ENCODE data around the gene PTTG1IP. TPM values are rescaled to one million over a fixed set of nuclear protein-coding genes. Genes with fewer than 3 reads are reported as not detected.

Gene PTTG1IP
- total RNA-seq, 1 donor from 2014 or later: 464 TPM

DNA sequence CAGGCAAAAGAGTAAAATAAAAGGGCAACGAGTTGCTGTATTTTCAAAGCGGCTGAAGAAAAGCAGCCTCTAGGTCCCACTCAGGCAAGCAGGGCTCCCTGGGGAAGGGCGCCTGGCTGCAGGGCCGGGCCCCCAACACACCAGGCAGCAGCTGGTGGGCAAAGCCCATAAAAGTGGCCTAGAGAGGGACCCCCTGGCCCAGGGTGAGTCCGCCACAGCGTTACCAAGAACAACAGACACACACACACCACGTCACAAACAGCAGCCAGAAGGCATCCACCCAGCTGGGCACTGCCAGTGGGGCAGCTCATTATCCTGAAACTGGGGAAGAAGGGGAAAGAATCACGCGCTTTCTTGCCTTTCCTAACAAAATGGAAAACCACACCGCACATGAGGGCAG, 60.3 kb downstream of the PTTG1IP start:
- DNase-seq (ENCODE audit: extremely low read depth, low read depth, low spot score): no peak

DNA sequence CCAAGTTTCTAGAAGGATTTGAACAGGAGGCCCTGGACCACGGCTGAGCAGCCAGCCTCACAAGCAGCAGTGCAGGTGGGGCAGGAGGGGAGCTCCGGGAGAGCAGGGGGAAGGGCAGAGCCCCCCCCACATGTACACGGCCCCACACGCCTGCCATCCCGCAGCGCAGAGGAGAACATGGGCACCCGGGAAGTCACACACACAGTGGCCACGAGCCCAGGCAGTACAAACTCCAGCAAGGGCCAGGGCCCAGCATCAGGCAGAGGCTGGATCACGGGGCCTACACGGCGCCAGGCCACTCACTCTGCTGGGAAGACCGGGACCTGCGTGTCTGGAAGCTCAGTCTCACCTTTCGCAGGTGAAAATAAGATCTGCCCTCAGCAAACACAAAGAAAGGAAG, 60.9 kb downstream of the PTTG1IP start:
- DNase-seq (ENCODE audit: extremely low read depth, low read depth, low spot score): no peak

DNA sequence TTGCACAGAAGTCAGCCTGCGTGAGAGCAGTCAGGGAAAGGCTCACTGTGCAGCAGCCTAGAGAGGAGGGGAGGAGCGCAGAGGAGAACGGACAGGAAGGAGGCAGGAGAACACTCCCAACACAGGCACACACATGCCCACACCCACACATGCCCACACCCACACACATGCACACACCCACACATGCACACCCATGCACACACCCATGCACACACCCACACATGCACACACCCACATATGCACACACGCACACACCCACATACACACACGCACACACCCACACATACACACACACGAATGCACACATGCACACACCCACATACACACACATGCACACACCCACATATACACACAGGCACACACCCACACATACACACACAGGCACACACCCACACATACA, 62.7 kb downstream of the PTTG1IP start:
- DNase-seq (ENCODE audit: extremely low read depth, low read depth, low spot score): no peak

DNA sequence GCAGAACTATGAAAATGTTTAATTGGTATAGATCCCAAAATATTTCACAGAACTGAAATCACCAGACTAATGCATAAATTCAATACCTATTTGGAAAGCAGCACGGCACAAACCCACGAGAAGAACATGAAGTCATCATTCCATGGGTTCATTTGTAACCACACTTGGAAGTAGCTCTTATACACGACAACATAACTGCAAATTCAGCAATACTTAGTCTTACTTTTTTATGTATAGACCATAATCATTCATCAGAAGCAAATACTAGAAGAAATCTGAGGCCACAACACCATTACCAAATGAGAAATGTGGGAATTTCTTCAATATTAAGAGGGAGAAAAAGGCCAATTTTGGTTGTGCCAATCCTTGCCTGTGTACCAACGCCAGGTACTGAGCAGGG, 67.6 kb downstream of the PTTG1IP start:
- DNase-seq (ENCODE audit: extremely low read depth, low read depth, low spot score): no peak

DNA sequence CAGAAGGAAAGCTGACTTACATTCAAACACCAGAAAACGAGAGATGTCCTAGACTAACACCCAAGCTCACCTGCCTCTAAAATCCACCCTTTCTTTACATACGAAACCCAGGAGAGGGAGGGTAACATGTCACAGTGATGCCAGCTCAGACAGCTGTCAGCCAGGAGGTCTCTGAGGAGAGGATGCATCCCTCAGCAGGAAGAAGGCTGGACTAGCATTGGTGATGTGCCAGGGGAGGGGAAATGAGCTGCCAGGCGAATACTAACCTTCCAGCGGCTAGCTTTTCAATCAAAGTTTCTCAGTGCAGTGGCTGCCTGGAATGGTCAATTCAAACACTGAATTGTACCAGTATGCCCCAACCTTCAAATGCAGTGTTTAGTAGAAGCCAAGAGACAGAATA, 68.3 kb downstream of the PTTG1IP start:
- DNase-seq (ENCODE audit: extremely low read depth, low read depth, low spot score): no peak

DNA sequence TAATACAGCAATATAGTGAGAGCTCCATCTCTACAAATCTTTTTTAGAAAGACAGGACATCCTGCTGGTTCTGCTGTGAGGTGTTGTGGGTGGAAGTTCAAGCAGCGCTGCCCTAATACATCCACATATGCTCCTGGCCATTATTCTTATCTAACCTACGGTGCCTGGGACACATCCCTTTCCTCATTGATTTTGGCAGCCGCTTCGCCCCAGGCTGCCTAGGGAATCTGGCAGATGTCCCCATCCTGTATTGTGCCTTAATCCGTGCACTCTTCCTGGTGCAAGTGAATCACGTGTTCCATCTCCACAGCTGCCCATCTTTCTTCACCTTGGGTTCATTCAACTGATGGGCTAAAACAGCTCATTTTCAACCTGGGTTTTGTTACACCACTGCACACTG, 68.7 kb downstream of the PTTG1IP start:
- no peak for DNase-seq (ENCODE audit: extremely low read depth, low read depth, low spot score)

DNA sequence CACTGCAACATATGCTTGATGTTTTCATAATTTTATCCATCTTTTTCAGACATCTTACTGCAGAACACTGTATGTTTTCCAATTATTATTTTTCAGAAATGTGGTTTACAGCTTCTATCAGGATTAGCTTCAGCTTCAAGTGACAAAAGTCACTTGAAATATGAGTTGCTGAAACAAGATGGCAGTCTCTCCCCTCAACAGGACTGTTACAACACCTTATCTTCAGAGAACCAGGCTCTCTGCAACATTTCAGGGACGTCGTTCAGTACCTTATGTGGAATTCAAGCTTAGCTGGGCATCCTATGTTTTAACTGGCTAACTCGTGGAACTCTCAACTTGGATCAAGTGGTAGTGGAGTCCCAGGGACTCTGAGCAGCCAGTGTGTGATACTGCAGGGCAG, 69.8 kb downstream of the PTTG1IP start:
- no peak for DNase-seq (ENCODE audit: extremely low read depth, low read depth, low spot score)

DNA sequence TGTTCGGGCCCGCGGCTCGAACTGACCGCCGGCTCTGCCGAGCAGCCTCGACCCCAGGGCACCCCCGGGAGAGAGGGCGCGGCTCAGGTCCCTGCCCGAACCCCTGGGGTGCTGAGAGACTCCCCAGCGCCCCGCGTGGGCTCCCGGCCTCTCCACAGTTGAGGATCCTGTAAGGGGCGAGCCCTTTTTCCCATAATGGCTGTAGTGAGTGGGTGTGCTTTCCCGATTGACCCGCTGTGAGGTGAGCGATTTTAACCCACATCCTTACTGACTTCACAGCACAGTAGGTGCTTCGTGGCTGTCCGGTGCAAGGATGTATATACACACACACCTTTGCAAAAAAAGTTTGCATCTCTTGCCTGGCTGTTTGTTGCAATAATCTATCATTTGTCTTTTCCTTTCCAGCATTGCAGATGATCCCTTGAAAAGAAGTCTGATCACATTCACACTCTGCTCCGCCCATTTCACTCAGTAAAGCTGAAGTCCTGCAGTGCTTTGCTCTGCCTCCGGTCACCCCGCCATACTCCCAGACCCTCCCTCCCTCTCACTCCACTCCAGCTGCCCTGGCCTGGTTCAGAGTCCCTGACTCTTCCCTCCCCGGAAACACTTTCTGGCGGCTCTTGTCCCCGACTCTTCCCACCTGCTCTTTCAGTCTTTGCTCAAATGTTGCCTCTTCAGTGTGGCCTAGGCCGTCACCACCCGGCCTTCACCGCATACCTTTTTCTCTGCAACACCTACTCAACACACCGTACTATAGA, 70.9 kb downstream of the PTTG1IP start:
- no peak for DNase-seq (ENCODE audit: extremely low read depth, low read depth, low spot score)

DNA sequence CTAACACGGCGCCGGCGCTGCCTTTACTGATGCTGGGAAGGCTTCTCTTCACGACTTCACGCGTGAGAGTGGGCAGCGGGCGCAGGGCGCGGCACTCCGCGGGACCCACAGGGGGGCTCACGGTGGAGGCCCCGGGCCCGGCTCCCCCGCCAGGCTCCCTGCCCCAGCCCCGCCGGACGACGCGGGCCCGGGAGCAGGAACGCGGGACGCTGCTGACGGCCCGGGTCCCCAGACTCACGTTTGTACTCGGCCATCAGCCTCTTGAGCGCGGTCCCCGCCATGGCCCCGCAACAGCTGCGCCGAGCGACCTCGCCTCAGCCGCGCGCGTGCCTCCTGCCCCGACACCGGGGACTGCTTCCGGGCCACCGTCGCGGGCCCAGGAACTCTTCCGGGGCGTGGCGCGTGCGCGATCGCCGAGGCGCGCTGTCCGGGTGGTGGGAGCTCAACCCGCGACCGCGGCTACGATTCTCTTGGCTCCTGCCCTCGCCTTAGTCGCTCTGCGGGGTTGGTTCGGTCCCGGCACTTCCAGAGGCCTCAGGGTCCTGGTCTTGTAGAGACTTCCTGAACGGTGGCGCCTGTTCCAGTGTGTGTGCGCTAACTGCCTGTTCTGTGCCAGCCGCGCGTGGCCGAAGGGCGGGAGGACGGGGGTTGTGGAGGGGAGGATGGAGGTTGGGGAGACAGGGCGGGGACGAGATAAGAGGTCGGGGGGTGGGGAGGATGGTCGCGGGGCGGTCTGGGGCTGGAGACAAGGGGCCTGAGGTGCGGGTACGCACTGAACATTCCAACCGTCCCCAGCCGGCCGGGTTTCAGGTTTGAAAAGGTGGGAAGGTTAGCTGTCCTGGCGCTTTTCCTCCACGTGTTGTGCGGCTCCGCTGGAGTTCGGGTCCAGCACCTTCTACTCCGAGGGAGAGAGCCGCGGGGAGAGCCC, 71.8 kb downstream of the PTTG1IP start, which contains the start of gene UBE2G2:
Gene UBE2G2 (minus strand): TSS at position 353 of the 928 bp plus-strand sequence. CDS start 72 bp downstream, at position 281.
- DNase-seq (ENCODE audit: extremely low read depth, low read depth, low spot score): no peak

DNA sequence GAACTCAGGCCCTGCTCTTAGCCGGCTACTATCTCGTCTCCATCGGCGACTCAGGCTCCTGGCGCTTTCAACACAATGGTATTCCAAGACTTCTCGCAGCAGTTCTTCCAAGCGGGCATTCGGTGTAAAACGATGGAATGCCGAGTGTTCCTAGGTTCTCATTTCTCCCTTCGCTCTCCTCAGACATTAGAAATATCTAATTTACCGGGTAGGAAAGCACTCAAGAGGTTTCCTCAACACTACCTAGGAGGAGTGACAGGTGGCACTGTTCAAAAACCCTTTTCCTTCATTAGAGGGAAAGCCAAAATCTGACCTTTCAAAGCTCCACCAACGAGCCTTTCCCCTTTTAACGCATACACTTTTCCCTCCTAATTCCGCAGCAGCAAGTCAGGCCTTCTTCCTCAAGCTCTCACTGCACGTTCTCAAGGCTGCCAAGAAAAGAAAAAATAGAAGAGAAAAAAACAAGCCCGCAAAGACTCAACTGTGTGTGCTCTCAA, 72.5 kb downstream of the PTTG1IP start:
- no peak for DNase-seq (ENCODE audit: extremely low read depth, low read depth, low spot score)

DNA sequence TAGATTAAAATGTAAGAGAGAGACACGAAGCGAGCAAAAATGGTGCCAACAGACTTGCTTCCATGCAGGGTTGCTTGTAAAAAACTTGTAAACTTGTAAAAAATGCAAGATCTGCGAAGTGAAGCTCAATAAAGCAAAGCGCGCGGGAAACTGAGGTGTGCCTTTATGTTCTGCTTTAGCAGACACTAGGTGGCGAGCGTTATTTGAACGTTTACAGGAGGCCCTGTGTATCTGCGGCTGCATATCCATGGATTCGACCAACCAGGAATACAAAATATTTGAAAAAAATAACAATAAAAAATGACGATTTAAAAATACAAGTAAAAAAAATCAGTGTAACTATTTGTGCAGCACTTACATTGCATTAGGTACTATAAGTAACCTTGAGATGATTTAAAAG, 73.4 kb downstream of the PTTG1IP start:
- DNase-seq (ENCODE audit: extremely low read depth, low read depth, low spot score): no peak

DNA sequence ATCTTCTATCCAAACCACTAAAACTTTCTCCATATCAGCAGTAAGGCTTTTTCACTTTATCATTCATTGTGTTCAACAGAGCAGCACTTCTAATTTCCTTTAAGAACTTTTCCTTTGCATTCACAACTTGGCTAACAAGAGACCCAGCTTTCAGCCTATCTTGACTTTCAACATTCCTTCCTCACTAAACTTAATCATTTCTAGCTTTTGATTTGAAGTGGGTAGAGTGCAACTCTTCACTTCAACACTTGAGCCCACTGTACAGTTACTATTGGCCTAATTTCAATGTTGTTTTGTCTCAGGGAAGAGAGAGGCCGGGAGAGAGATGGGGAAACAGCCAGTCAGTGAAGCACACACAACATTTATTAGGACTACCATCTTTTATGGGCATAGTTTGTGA, 73.8 kb downstream of the PTTG1IP start:
- no peak for DNase-seq (ENCODE audit: extremely low read depth, low read depth, low spot score)

Other genes starting within 250 kb of the PTTG1IP start
- not detected in 2 replicates for gene KRTAP10-9, start 246.6 kb downstream of the PTTG1IP start, total RNA-seq
- gene KRTAP10-10, start 236.3 kb downstream of the PTTG1IP start, total RNA-seq: not detected in 2 replicates
- not detected in 2 replicates for gene KRTAP10-11, start 227.3 kb downstream of the PTTG1IP start, total RNA-seq
- not detected in 2 replicates for gene KRTAP12-4, start 219.0 kb downstream of the PTTG1IP start, total RNA-seq
- not detected in 2 replicates for gene KRTAP12-3, start 215.8 kb downstream of the PTTG1IP start, total RNA-seq
- gene KRTAP12-2, start 206.8 kb downstream of the PTTG1IP start, total RNA-seq: not detected in 2 replicates
- gene KRTAP12-1, start 191.5 kb downstream of the PTTG1IP start, total RNA-seq: not detected in 2 replicates
- not detected in 2 replicates for gene KRTAP10-12, start 176.5 kb downstream of the PTTG1IP start, total RNA-seq
- 0.12 TPM in 1 of 2 replicates, not detected in the other for gene TSPEAR, start 162.1 kb downstream of the PTTG1IP start, total RNA-seq
- gene UBE2G2, start 71.9 kb downstream of the PTTG1IP start, total RNA-seq: 42.6 and 74.9 TPM in 2 replicates
- gene SUMO3, start 55.6 kb downstream of the PTTG1IP start, total RNA-seq: 59.8 and 79.2 TPM in 2 replicates
- 0.93 TPM in 1 of 2 replicates, not detected in the other for gene ITGB2, start 47.2 kb upstream of the PTTG1IP start, total RNA-seq
- gene SLX9, start 66.3 kb upstream of the PTTG1IP start, total RNA-seq: 22.7 and 26.5 TPM in 2 replicates
- gene ADARB1, start 200.9 kb upstream of the PTTG1IP start, total RNA-seq: 19.7 and 29.8 TPM in 2 replicates